Left forelimb (tissue), 1 donor: ENCODE results near the gene GPR146.

Experiments used
- DNase-seq: peaks from one replicate; pipeline ENCODE4 v3.0.0-alpha.2; 2018; ENCODE audit warnings: low spot score

GPR146 gene

DNA sequence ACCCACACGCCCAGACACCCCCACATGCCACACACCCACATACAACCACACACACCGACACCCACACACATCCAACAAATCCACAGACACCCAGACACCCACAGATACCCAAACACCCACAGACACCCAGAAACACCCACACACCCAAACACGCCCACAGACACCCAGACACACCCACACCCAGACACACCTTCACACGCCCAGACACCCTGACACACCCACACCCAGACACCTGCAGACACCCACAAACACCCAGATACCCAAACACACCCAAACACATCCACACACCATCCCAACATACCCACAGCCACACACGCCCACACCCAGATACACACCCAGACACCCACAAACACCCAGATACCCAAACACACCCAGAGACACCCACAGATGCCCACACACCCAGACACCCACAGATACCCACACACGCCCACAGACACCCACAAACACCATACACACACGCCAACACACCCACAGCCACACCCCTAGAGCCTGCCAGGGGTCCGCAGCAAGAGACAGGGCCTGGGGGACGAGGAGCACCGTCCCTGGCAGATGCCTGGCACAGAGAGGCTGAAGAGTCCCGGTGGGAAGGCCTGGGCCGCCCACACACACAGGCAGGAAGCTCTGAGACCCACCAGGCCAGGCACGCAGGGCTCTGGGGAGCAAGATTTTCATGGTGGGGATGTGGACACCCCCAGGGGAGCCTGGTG is 32.9 kb upstream of the GPR146 start:
- DNase-seq, result no peak

DNA sequence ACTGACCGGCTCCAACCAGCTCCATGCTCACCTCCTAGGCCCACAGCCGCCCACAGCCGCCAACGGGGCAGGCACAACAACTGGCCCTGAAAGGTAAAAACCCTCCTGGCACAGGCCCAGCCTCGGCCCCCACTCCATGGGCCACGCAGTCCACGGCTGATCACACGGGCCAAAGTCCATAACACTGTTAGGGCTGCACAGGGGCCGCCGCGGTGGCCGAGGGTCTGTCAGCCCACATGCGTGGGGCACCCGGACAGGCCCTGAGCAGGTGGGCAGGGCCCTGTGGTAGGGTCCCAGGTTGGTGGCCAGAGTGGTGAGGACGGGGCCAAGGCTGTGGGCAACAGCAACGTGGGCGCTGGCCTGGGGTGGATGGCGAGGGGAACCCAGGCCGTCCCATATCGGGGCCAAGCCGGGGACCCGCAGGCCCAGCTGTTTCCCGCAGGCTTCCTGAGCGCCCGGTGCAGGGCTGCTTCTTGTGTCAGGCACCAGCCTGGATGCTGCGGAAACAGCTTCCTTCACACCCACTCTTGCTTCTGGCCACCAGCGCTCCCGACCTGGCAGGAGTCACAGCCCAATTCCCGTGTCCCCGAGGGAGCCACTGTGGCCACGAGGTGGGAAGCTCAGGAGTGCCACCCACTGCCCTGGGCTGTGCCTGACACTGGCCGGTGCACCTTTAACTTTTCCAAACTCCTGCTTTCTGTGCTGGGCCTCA is 32.2 kb upstream of the GPR146 start:
- no peak for DNase-seq

DNA sequence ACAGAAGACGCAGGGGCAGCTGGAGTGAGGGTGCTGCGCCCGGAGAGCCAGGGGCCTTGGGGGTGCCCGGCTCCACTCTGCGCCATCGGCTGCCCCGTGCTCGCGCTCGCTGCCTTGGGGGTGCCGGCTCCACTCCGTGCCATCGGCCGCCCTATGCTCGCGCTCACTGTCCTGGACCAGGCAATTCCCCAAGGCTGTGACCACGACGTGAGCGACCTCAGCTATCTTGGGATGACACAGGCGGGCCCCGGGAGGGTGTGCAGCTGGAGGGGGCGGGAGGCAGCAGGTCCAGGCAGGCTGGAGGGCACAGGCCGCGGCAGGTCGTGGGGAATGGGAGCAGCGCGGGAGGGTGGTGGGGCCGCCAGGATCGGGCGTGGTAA is 31.6 kb upstream of the GPR146 start:
- no peak for DNase-seq

DNA sequence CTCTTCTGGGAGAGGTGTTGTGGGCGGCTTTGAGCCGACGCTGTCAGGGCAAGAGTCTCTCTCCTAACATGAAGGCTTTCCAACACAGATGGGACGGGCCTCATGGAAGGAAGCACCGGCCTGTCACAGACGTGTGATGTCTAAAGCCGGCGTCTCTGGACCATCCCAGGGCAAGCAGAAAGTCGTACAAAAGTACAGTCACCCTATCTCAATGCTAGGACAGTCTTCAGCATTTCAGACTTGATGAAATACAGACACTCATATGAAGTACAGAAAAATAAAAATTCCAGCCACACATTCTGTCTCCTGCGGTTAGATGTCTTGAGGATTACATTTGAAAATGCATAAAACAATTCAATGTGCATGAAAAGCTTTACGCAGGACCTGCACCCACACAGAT is 30.8 kb upstream of the GPR146 start:
- no peak for DNase-seq

DNA sequence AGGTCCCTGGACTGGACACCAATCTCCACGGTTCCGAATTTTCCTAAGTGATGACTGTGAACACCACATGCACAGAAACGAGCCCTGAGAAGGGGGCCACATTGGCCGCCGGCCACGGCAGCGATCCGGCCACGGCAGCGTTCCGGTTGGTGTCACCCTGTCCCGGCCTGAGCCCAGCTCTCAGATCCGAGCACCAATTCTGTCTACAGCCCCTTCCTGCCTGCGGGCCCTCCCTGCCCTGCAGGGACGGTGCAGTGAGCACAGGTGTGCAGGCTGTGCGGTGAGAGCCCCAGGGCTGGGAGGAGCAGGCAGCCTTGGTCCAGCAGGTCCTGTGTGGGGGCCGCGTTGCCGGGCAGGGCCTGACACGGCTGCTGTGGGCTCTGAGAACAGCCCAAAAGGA is 29.7 kb upstream of the GPR146 start:
- DNase-seq, result no peak

DNA sequence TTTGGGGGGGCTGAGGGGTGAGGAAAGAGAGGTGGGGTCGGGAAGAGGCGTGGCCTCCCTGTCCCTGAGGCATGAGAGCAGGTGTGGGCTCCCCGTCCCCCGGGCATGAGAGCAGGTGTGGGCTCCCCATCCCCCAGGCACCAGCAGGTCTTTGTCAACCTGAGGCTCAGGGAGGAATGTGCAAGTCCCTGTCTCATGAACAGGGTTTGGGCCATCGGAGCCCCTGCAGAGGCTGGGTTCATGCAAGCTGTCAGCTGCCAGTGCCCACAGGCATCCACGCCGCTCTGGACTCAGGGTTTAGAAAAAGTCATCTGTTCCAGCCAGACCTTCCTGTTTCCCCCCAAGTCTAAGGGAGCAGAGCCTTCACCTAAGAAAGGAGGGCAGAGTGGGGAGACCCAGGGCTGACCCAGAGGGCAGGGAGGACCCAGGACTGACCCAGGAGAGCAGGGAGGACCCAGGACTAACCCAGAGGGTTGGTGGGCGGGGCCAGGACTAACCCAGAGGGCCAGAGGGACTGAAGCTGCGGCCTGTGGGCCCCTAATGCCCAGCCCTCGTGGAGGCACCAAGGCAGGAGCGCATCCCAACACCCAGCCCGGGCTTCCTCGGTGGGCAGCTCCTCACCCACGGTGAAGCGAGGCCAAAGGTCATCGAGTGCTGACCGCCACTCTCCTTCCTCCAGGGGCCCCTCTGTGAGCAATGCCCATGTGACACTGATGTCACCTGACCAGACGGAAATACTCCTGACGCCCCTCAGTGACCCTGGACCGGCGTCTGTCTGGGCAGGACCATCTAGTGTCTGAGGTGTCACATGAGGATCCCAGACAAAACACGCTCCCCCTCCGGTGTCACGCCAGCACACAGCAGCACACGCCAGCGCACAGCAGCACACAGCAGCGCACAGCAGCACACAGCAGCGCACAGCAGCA is 28.9 kb upstream of the GPR146 start:
- no peak for DNase-seq

DNA sequence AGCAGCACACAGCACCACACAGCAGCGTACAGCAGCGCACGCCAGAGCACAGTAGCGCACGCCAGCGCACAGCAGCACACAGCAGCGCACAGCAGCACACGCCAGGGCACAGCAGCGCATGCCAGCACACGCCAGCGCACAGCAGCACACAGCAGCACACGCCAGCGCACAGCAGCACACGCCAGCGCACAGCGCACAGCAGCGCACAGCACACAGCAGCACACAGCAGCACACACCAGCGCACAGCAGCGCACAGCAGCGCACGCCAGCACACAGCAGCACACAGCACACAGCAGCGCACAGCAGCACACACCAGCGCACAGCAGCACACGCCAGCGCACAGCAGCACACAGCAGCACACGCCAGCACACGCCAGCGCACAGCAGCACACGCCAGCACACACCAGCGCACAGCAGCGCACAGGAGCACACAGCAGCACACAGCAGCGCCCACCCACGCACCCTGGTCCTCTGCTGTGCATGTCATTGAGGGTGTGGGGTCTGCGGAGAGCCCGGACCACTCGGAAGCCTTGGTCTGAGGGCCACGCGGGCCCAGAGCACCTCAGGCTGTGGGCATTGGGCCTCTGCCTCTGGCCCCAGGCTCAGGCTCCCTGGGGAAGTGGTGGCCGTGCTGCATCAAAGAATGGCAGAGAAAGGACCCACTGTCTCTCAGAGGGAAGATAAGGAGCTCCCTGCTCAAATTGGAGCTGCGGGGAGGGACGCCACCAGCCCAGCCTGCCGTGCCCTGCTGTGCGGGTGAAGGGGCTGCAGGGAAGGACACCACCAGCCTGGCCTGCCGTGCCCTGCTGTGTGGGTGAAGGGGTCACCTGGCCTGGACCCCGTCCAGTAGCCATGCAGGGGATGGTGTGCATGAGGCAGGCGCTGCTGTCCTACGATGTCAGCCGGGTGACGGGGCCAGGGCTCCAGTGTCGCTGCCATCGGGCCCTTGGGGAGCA is 27.5 kb upstream of the GPR146 start:
- DNase-seq, result no peak

DNA sequence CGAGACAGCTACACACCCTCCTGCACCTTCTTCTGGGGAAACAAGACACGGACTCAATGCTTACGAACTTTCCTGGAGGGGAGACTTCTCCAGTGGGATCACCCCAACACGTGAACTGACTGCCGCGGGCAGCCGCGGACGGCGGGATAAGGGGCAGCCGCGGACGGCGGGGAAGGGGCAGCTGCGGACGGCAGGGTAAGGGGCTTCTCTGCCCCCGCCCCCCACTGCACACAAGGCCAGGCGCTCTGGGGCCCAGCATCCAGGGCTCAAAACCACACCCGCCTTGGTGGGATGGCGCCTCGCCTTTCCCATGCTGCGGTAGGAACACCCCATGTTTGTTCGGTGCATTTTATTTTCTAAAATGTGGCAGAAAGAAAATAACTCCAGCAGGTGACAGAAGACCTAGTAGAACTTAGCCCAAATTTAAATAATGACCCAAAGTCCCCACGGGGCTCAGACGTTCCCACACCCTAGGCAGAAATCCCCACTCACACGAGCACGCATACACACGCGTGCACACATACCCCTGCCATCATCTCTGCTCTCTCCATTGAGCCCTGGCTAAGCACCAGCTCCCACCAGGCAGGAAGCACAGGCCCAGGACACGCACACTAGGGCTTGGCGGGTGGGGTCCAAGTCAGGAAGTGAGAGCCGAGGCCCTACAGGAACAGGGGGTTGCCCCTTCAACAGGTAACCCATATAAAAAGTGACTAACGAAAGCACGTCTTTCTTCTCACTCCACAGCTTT is 26.6 kb upstream of the GPR146 start:
- DNase-seq, result no peak

DNA sequence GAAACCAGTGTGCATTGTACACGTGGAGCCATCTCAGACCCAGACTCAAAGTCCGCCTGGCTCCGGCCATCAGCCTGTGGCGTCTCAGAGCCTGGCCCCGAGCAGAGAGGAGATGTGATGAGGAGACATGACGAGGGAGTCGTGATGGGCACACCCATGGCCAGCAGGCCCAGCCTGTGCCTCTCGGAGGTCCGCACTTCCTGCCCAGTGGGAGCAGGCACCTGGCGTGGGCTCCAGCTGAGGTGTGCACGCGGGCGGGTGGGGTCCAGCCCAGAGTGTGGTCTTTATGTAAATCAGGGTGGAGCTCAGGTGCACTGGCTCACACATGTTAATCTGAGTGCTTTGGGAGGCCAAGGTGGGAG is 26.0 kb upstream of the GPR146 start:
- no peak for DNase-seq

DNA sequence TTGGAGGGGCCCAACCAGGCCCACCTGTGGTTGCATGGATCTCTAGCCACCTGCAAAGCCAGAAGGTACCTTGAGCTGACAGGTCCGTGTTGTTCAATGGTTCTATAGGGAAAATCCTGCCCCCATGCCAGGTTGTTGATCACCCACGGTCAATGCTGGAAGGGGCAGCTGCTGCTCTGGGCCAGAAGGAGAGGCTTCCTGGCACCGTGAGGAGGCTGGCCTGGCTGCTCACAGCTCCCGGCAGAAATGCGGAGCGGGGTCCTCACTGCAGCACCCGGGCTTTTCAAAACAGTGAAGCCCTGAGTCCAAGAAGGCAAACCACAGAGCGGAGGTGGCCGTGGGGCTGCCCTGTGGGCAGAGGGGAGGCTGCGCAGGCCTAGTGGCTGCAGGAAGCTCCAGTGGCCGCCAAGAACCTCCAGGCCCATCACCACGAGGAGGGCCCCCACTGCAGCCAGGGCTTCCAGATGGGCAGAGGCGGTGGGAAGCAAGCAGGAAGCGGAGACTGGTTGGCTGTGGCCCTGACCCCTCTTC is 25.0 kb upstream of the GPR146 start:
- DNase-seq, result no peak

DNA sequence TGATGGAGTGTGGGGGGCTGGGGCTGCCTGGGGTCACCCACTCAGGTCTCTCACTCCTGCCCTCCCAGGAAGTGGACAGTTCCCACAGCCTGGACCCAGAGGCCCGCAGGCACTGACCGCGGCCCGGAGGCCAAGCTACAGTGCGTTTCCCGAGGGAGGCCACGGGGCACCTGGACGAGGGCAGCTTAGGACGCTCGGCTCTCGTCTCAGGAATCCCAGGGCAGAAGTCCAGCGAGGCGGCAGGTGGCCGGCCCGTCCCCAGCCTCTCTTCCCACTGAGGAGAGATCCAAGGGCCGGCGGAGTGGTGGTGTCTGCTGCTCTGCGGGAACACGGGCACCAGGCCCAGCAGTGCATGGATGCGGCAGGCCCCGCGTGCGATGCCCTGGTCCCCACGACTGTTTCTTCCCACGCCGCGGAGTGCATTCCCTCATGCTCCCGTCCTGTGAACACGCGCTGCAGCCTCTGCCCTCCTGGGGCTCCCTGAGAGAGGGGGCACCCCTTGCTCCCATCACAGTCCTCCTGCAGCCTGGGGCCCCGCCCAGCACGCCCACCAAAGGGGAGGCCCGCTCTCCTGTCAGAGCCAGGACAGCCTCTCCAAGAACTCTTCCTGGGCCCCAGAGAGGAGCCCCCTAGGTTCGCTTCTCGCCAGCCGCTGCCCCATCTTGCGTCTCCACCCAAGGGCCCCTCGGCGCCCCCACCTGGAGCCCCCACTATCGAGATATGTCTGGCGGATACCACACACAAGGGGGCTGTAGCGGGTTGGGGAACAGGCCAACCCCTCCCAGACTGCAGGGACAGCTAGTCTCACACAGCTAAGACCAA is 24.3 kb upstream of the GPR146 start:
- no peak for DNase-seq

DNA sequence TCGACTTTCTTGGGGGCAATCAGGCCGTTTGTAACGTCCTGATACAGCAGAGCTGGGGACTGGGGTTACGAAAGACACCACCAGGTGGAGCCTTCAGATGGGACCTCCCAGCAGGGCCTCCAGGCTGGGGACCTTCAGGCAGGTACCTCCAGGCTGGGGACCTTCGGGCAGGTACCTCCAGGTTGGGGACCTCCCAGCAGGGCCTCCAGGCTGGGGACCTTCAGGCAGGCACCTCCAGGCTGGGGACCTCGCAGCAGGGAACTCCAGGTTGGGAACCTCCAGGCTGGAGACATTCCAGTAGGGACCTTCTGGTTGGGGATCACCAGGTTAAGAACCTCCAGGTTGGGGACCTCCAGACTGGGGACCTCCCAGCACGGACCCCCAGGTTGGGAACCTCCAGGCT is 23.5 kb upstream of the GPR146 start:
- no peak for DNase-seq

DNA sequence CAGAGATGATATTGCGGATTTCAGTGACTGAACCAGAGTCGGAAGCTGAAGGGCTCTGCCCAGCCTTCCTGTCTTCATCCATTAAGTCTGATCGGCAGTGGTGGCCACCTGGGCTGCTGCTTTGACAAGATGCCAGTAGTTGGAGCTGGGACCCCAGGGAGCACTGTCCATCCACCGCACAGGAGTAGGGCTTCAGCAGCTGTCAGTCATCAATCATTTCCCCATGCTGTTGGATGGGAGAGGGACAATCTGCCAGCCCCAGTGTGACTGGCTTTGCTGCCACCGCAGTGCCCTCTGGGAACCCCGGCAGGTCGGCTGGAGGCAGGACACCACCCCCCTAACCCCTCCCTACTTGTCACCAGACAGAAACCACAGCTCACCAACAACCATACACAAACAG is 23.0 kb upstream of the GPR146 start:
- DNase-seq, result no peak

DNA sequence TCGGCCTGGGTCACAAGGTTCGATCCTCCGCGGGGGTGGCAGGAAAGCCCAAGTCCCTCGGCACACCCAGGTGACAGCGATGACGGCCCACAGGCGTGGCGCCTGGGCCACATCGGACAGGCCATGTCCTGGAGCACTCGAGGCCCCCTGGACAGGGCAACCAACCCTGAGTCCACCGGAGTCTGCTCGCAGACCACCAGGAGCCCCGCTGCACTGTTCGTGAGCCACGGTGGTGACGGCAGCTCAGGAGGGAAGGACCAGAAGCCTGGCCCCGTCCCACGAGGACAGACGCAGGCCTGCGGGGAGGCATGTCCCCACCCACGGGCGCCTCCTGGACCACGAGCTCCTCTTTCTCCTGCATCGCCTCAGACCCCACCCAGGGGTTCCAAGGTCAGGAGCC is 22.4 kb upstream of the GPR146 start:
- DNase-seq, result no peak

DNA sequence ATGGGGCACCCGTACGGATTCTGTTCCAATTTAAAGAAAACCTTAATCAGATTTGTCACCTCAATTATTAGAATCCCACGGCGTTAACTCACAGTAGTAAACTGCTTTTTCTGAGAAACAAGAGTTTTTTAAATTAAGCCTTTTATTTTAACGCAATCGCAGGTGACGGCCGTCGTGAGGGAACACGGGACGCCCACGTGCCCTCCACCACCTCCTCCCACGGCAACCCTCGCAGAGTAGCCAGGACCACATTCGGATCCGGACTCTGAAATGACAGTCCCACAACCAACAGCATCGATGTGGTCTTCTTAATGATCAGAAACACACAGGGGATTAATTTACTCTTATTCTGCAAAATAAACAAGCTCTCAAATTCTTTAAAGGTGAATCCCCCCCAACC is 22.0 kb upstream of the GPR146 start:
- no peak for DNase-seq

DNA sequence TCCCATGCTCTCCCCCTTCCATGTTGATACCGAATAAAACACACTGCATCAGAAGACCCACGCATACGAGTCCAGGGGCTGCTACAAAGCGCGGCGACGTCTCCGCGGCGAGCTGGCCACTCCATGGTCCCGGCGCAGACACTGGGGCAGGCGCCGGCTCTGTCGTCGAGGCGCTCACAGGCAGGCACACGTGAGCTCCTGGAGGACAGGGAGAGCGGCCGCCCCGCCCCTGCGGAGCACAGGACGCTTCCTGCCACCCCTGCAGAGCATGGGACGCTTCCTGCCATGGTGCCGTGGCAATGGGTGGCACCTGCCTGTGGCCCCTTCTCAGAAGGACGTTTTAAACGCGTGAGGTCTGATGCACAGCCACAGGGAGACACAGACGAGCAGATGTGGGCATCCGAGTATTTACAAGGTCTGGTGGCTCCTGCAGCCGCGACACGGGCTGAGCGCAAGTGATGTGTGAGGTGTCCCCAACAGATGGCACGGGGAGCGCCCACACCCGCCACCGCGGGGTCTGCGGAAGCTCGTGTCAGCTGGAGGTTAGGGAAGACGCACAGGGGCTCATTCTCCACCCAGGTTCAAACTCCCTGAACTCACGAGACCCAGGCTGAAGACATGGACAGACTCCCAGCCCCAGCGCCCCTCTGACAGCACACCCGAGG is 21.4 kb upstream of the GPR146 start:
- no peak for DNase-seq

DNA sequence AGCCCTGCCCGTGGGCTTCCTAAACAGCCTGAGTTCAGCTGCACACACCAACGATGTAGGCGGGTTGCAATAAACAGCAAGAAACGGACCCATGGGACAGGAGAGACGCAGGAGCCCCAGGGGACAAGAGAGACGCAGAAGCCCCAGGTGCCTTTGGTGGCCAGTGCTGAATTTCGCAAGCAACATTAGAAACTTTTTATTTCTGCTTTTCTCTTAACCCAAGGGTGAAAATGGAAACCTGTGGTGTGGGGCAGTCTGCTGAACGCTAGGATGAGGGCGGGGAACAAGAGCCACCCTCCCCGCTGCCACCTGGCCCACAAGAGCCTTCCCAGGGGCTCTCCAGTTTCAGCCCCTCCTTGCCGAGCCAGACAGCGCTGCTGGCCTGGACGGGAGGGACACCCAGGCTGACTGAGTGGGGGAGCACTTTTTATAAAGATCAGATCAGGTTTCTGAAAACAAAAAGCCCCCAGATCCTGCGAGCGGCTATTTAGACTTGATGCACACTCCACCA is 20.0 kb upstream of the GPR146 start:
- no peak for DNase-seq

DNA sequence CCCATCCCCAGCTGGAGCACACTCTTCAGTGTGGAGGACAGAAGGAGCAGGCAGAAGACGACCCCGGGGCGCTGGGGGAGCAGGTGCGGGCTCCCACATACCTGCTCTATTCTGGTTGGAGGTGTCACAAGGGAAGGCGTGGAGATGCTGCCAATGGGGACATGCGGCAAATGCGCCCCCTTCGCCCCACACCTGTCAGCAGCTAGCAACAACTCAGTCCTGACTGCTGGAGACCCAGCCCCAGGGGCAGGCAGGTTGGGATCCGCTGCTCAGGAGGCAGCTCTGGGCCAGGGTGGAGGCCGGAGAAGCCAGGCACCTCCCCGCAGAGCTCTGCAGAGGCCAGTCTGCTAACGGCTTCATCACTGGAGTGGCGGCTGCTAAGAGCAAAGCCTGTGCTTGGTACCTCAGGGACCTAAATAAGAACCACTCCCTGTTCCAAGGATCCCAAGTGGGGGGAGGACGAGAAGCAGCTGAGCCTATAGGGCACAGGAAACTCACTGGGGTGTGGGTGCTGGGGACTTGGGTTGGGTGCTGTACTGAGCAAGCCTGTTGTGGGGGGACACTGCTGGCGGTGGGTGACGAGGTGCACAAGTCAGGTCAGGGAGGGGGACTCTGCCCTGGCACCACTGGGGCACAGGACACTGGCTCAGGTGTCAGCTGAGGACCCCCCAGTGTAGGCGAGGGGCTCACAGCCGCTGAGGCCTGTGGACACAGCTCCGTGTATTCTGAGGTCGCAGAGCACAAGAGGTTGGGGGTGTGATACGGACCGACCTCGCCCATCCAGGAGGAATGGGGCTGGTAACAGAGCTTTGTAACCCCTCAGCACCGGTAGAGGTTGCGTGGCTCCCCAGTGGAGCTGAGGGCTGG is 19.2 kb upstream of the GPR146 start:
- no peak for DNase-seq
